Lung (tissue), 12 donors: ENCODE data around the gene BYSL. TPM values are rescaled to one million over a fixed set of nuclear protein-coding genes. Genes with fewer than 3 reads are reported as not detected.
A peak's percentile ranks its signal among the peaks of the same experiment; 100 is the strongest.

Source experiments
- ATAC-seq: fragments of 200-7000 bp; cut with Tn5 transposase; one replicate; pipeline ENCODE4 v1.9.1; 2020; ENCODE audit warnings: moderate number of reproducible peaks; ENCODE audit not compliant: insufficient read depth, low FRiP score
- DNase-seq, 3 donors: peaks; one replicate each; pipeline ENCODE4 v3.0.0-alpha.2; 2013 to 2017
- H3K27ac ChIP-seq, 2 donors: one replicate each; pipeline ENCODE4 v1.5.1; 2013; ENCODE audit warnings: mild to moderate bottlenecking in 2 of 2, moderate library complexity in 2 of 2, control low read depth in 1 of 2, inconsistent platforms in 1 of 2, low read depth in 1 of 2, low read length in 1 of 2
- H3K27me3 ChIP-seq, 3 donors: one replicate each; pipeline ENCODE4 v1.5.1; 2013; ENCODE audit warnings: low read length in 2 of 3; ENCODE audit not compliant: control insufficient read depth in 3 of 3, insufficient read depth in 3 of 3
- H3K36me3 ChIP-seq, 4 donors: one replicate each; pipeline ENCODE4 v1.5.1; 2013; ENCODE audit warnings: low read length in 4 of 4, mild to moderate bottlenecking in 1 of 4, moderate library complexity in 1 of 4; ENCODE audit not compliant: control insufficient read depth in 4 of 4, insufficient read depth in 4 of 4
- H3K4me1 ChIP-seq, 5 donors: one replicate each; pipeline ENCODE4 v1.5.1; 2013; ENCODE audit warnings: low read length in 5 of 5, mild to moderate bottlenecking in 2 of 5, moderate library complexity in 1 of 5; ENCODE audit not compliant: control insufficient read depth in 5 of 5, insufficient read depth in 5 of 5
- H3K4me3 ChIP-seq: one replicate; pipeline ENCODE4 v1.5.1; 2013; ENCODE audit warnings: mild to moderate bottlenecking, control low read depth, moderate library complexity
- H3K9ac ChIP-seq, 2 donors: one replicate each; pipeline ENCODE4 v1.5.1; 2013; ENCODE audit warnings: low read length in 2 of 2, control low read depth in 1 of 2; ENCODE audit not compliant: insufficient read depth in 1 of 2
- H3K9me3 ChIP-seq, 4 donors: one replicate each; pipeline ENCODE4 v1.5.1; 2013; ENCODE audit warnings: low read length in 3 of 4, mild to moderate bottlenecking in 1 of 4, moderate library complexity in 1 of 4; ENCODE audit not compliant: control insufficient read depth in 4 of 4, insufficient read depth in 3 of 4
- CTCF ChIP-seq: IDR thresholded peaks from 2 replicates; pipeline ENCODE4 v1.5.1; 2012; ENCODE audit warnings: mild to moderate bottlenecking; ENCODE audit errors: control extremely low read depth, extremely low read depth
- WGBS, 2 donors: extraction: QIAGEN DNeasy Blood & Tissue Kit; methylation state at CpG; one replicate each; pipeline ENCODE4 v1.1.7; 2013; 5-methylcytosine and 5-hydroxymethylcytosine counted together
- polyA plus RNA-seq, 2 donors: library from polyadenylated mRNA; stranded (reverse); fragments of 200-250 nt; gene quantifications; one replicate each; pipeline ENCODE4 v1.2.1, GENCODE V29; 2013
- total RNA-seq, 2 donors: library from RNA; depleted of rRNA in 1 of 2; stranded (reverse); fragments of >200 nt in 1 of 2; gene quantifications; one replicate each; pipeline ENCODE4 v1.2.1, GENCODE V29; 2014 to 2021
- donor health status: control.
- donor health status: control.
- donor health status: Bipolar disorder and iron deficiency.
- donor health status: healthy.
- donor health status: DM: yes; HTN: yes; CAD: no.

Gene BYSL
- total and polyA plus RNA-seq, 4 donors: 8.8 to 20.4 (median 14.8) TPM

DNA sequence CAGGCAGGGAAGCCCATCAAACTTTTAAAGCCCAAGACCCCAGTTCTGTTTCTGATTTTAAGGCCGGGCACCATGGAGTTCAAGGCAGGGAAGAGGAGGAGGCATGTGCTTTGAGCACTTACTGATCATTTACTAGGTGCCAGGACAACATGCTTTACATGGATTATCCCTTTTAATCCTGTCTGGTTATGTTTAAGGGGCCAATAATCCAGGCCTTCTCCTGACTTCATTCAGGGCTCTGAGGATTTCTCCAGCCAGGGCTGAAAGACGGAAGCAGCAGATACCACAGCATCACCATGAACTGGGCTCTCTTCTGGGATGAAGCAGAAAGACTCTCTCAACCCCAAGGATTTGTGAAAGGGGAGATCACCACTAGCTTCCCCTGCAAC, 16.2 kb downstream of the BYSL start:
- peaks cover 9 to 34% (median 16%) of the 10 kb centered on the region in 4 donors for H3K36me3 ChIP-seq
- peak overlapping the region in 1 of 2 donors; percentile 81 for H3K27ac ChIP-seq
- H3K9me3 ChIP-seq: no peaks in the 10 kb centered on the region
- no peak overlapping the region for H3K4me3 ChIP-seq
- H3K4me1 ChIP-seq: peaks cover 17 to 36% (median 27%) of the 10 kb centered on the region in 5 donors
- no peaks in the 10 kb centered on the region for H3K27me3 ChIP-seq
- DNase-seq (no peak), ATAC-seq (no peak)
- H3K9ac ChIP-seq: no peak overlapping the region
- 44 to 77% methylated on average over 2 of the region's 2 CpGs for WGBS, 2 donors
- TF ChIP-seq CTCF: no peak

GRCh38 chr6:41937861-41938574, 16.7 kb downstream of the BYSL start:
- Histone ChIP-seq H3K9me3 (no peaks in the 10 kb centered on the region), H3K27me3 (no peaks in the 10 kb centered on the region), H3K27ac (peak overlapping the region in 1 of 2 donors; percentile 81), H3K4me3 (no peak overlapping the region), H3K36me3 (peaks cover 5 to 29% (median 11%) of the 10 kb centered on the region in 4 donors), H3K9ac (no peak overlapping the region), H3K4me1 (peaks cover 17 to 37% (median 27%) of the 10 kb centered on the region in 5 donors)
- 14 to 26% methylated on average over 4 of the region's 4 CpGs for WGBS, 2 donors
- ATAC-seq: no peak
- peak in 2 of 3 donors; percentile 36 to 41 for DNase-seq
- TF ChIP-seq CTCF: no peak

DNA sequence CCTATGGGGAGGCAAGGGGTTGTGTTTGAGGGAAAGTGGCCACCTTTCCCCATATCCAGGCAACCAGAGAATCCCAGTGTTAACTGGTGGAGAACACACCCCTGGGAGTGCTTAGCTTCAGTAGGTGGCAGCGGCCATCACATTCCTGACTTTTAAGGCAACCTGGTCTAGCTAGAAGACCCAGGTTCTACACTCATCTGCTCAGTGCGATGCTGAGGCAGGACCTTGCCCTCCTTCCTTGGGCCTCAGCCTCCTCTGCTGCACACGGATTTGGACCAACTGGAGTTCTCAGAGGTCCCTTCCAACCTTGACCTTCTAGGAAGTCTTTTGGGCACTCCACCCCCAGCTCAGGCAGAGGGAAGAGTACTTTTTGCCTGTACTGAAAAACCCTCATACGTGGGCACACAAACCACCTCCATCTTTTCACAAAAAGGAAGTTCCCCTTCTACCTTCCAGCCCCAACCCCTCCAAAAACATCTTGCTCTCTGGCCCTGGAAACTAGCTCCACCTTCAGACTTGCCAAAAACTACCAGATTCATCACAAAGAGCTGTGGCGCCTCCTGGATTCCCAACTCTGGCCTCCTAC, 17.4 kb downstream of the BYSL start:
- no peaks in the 10 kb centered on the region for H3K9me3 ChIP-seq
- H3K9ac ChIP-seq: no peak overlapping the region
- no peak for TF ChIP-seq CTCF
- ATAC-seq (no peak), DNase-seq (no peak)
- 51 to 61% methylated on average over 5 of the region's 5 CpGs for WGBS, 2 donors
- no peak overlapping the region for H3K4me3 ChIP-seq
- H3K4me1 ChIP-seq: peaks cover 17 to 37% (median 27%) of the 10 kb centered on the region in 5 donors
- peak overlapping the region in 1 of 2 donors; percentile 81 for H3K27ac ChIP-seq
- no peaks in the 10 kb centered on the region for H3K27me3 ChIP-seq
- peaks cover 4 to 23% (median 9%) of the 10 kb centered on the region in 4 donors for H3K36me3 ChIP-seq
